ENCODE results near the gene PRKACB.

Gene PRKACB

DNA sequence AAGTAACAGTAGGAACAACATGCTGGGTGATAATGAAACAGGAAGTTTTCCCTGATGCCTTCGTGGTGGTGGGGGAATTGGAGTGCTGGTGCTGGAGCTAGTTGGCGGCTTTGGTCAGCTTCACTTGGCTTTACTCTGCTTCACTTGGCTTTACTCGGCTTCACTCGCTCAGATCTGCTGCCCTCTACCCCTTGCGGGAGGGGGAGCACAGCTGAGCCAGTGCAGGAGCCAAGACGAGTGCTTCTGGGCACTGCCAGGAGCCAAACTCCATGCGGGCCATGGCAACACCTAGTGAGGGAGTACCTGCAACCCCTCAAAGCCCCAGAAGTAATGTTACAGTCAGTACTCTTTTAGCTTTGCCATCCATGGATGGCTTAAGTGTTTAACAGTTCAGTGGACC lies 10.6 kb upstream of the PRKACB start:
- no peaks in the 10 kb centered on the region for H3K79me2 ChIP-seq (ENCODE audit: insufficient read depth, low read length)
- no peak overlapping the region for H3K4me3 ChIP-seq (ENCODE audit: insufficient read depth, low read length, poor library complexity, severe bottlenecking)
- H3K27me3 ChIP-seq (ENCODE audit: low read length) = no peaks in the 10 kb centered on the region
- no peaks in the 10 kb centered on the region for H3K36me3 ChIP-seq (ENCODE audit: low read length)
- H3K4me2 ChIP-seq (ENCODE audit: low read depth, low read length, poor library complexity, severe bottlenecking) = no peak overlapping the region
- H2AFZ ChIP-seq (ENCODE audit: low read depth, low read length, severe bottlenecking) = no peak overlapping the region
- no peak for TF ChIP-seq EZH2phosphoT487 (conservative IDR thresholded peaks at IDR 0.05; ENCODE audit: low read length)
- no peaks in the 10 kb centered on the region for H3K9me2 ChIP-seq (replicated peaks; ENCODE audit: insufficient read depth, low read length)
- no peak overlapping the region for H3K9ac ChIP-seq (ENCODE audit: low read length)
- no peaks in the 10 kb centered on the region for H4K20me1 ChIP-seq (ENCODE audit: low read depth, low read length)
- H3F3A ChIP-seq (ENCODE audit: insufficient read depth) = no peaks in the 10 kb centered on the region
- H3K27ac ChIP-seq (ENCODE audit: low read depth, low read length) = no peak overlapping the region
- no peaks in the 10 kb centered on the region for H3K9me3 ChIP-seq (ENCODE audit: insufficient read depth, low read length)

DNA sequence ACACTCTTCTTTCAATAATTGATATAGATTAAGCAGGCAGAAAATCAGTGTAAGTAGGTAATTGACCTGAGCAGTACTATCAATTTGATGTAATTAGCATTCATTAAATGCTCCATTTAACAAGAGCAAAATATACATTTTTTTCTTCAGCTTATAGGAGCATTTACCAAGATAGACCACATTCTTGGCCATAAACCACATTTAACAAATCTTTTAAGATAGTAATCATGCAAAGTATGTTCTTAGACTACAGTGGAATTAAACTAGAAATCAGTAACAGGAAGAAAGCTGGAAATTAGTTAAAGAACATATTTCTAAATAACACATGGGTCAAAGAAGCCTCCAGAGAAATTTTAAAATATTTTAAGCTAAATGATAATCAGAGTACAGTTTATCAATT lies 8.7 kb upstream of the PRKACB start:
- H4K20me1 ChIP-seq (ENCODE audit: low read depth, low read length) = no peaks in the 10 kb centered on the region
- H3K79me2 ChIP-seq (ENCODE audit: insufficient read depth, low read length) = no peaks in the 10 kb centered on the region
- H3K27me3 ChIP-seq (ENCODE audit: low read length) = no peaks in the 10 kb centered on the region
- no peak overlapping the region for H3K9ac ChIP-seq (ENCODE audit: low read length)
- no peak overlapping the region for H3K27ac ChIP-seq (ENCODE audit: low read depth, low read length)
- H3K9me3 ChIP-seq (ENCODE audit: insufficient read depth, low read length) = no peaks in the 10 kb centered on the region
- H3K9me2 ChIP-seq (replicated peaks; ENCODE audit: insufficient read depth, low read length) = no peaks in the 10 kb centered on the region
- no peak overlapping the region for H3K4me3 ChIP-seq (ENCODE audit: insufficient read depth, low read length, poor library complexity, severe bottlenecking)
- H3K36me3 ChIP-seq (ENCODE audit: low read length) = no peaks in the 10 kb centered on the region
- no peaks in the 10 kb centered on the region; the same call in 1 of the 2 replicates for H3F3A ChIP-seq (ENCODE audit: insufficient read depth)
- H3K4me2 ChIP-seq (ENCODE audit: low read depth, low read length, poor library complexity, severe bottlenecking) = no peak overlapping the region
- H2AFZ ChIP-seq (ENCODE audit: low read depth, low read length, severe bottlenecking) = no peak overlapping the region
- TF ChIP-seq EZH2phosphoT487 (conservative IDR thresholded peaks at IDR 0.05; ENCODE audit: low read length) = no peak
- TF ChIP-seq, protein P1, sequence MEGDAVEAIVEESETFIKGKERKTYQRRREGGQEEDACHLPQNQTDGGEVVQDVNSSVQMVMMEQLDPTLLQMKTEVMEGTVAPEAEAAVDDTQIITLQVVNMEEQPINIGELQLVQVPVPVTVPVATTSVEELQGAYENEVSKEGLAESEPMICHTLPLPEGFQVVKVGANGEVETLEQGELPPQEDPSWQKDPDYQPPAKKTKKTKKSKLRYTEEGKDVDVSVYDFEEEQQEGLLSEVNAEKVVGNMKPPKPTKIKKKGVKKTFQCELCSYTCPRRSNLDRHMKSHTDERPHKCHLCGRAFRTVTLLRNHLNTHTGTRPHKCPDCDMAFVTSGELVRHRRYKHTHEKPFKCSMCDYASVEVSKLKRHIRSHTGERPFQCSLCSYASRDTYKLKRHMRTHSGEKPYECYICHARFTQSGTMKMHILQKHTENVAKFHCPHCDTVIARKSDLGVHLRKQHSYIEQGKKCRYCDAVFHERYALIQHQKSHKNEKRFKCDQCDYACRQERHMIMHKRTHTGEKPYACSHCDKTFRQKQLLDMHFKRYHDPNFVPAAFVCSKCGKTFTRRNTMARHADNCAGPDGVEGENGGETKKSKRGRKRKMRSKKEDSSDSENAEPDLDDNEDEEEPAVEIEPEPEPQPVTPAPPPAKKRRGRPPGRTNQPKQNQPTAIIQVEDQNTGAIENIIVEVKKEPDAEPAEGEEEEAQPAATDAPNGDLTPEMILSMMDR (IDR thresholded peaks at IDR 0.05; ENCODE audit: insufficient read depth, low read length, poor library complexity, severe bottlenecking) = no peak

DNA sequence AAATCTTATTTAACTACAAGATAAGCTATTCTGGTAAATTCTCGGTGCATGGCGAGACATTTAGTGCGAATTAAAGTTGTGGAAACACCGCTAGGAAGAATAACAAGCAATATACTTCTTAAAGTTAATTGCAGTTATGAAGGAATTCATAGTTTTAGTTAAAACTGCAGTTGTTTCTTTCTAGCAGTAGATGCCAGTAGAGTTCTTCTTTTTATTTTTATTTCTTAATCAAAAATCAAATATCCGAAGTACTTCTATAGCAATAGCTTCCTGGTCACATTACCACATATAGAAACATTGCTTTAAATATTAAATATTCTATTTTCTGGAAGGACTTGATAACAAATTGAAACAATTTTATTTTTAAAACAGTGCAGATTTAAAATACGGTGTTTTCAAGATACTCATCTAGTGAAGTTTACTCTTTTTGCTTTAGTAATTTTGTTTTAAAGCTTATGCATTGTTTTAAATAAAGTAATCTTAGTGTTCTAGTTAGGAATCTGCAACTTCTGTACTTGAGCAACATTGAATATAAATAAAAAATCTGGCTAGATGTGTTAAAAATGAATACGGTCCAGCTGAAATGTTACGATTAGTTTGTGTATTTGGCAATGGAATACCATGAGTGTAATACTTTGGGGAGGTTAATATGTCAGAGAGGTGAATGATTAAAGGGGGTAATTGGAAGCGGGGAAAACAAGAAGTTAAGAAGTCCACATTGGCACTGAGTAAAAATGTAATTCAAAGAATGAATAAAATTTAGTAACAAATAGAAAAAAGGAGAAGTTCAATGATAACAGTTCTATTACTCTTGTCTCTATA lies 2.7 kb upstream of the PRKACB start:
- H3K27ac ChIP-seq (ENCODE audit: low read depth, low read length) = no peak overlapping the region
- peaks cover 39% of the 10 kb centered on the region for H3F3A ChIP-seq (ENCODE audit: insufficient read depth)
- no peaks in the 10 kb centered on the region for H4K20me1 ChIP-seq (ENCODE audit: low read depth, low read length)
- peak overlapping the region; percentile 44 for H2AFZ ChIP-seq (ENCODE audit: low read depth, low read length, severe bottlenecking)
- peak overlapping the region; percentile 52 for H3K4me2 ChIP-seq (ENCODE audit: low read depth, low read length, poor library complexity, severe bottlenecking)
- H3K4me3 ChIP-seq (ENCODE audit: insufficient read depth, low read length, poor library complexity, severe bottlenecking) = no peak overlapping the region
- H3K79me2 ChIP-seq (ENCODE audit: insufficient read depth, low read length) = peaks cover 20% of the 10 kb centered on the region
- TF ChIP-seq, protein P1 (IDR thresholded peaks at IDR 0.05; ENCODE audit: insufficient read depth, low read length, poor library complexity, severe bottlenecking) = peak; percentile 51
- TF ChIP-seq EZH2phosphoT487 (conservative IDR thresholded peaks at IDR 0.05; ENCODE audit: low read length) = no peak
- H3K9ac ChIP-seq (ENCODE audit: low read length) = no peak overlapping the region
- no peaks in the 10 kb centered on the region for H3K9me2 ChIP-seq (replicated peaks; ENCODE audit: insufficient read depth, low read length)
- H3K36me3 ChIP-seq (ENCODE audit: low read length) = 0 out of 2 replicates have a peak, but pooled peaks cover 5% of the 10 kb centered on the region
- no peaks in the 10 kb centered on the region for H3K9me3 ChIP-seq (ENCODE audit: insufficient read depth, low read length)
- no peaks in the 10 kb centered on the region for H3K27me3 ChIP-seq (ENCODE audit: low read length)

DNA sequence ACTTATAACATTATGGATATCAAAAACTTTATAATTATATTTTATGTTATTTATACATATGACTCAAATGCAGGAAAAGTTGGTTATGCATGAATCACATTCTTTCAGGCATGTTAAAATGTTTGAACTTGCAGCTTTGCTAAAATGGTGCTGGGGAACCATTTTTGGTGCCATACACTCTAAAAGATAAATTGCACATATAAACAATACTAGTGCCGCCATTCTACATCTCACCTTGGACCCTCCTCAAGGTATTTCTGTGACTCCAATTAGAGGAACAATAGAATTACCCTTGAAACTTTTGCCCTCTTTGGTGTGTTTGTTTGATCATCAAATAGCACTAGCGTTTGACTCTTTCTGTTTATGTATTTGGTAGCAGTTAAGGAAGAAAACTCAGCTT lies 997 bp downstream of the PRKACB start:
- no peaks in the 10 kb centered on the region for H4K20me1 ChIP-seq (ENCODE audit: low read depth, low read length)
- H3F3A ChIP-seq (ENCODE audit: insufficient read depth) = peaks cover 52% of the 10 kb centered on the region
- peak overlapping the region; percentile 76 for H3K4me3 ChIP-seq (ENCODE audit: insufficient read depth, low read length, poor library complexity, severe bottlenecking)
- no peaks in the 10 kb centered on the region for H3K27me3 ChIP-seq (ENCODE audit: low read length)
- no peaks in the 10 kb centered on the region for H3K9me3 ChIP-seq (ENCODE audit: insufficient read depth, low read length)
- 0 out of 2 replicates have a peak, but pooled peaks cover 5% of the 10 kb centered on the region for H3K36me3 ChIP-seq (ENCODE audit: low read length)
- peak overlapping the region; percentile 64 for H3K9ac ChIP-seq (ENCODE audit: low read length)
- no peaks in the 10 kb centered on the region for H3K9me2 ChIP-seq (replicated peaks; ENCODE audit: insufficient read depth, low read length)
- TF ChIP-seq, protein P1 (IDR thresholded peaks at IDR 0.05; ENCODE audit: insufficient read depth, low read length, poor library complexity, severe bottlenecking) = no peak
- no peak for TF ChIP-seq EZH2phosphoT487 (conservative IDR thresholded peaks at IDR 0.05; ENCODE audit: low read length)
- no peak overlapping the region for H2AFZ ChIP-seq (ENCODE audit: low read depth, low read length, severe bottlenecking)
- peaks cover 56% of the 10 kb centered on the region for H3K79me2 ChIP-seq (ENCODE audit: insufficient read depth, low read length)
- H3K27ac ChIP-seq (ENCODE audit: low read depth, low read length) = peak overlapping the region; percentile 96
- peak overlapping the region; percentile 97 for H3K4me2 ChIP-seq (ENCODE audit: low read depth, low read length, poor library complexity, severe bottlenecking)

Measured in SU-DHL-6 (cell line).